Neural cell (in vitro differentiated cells): Measurements from ENCODE around the gene PEAK1. TPM values are rescaled to one million over a fixed set of nuclear protein-coding genes. Genes with fewer than 3 reads are reported as not detected.

Experiments used
- H2AFZ ChIP-seq: fragments of 200-600, 300-800 bp; sonication (generic), shearing (Covaris generic); 2 replicates; pipeline ENCODE4 v1.6.0; 2014; ENCODE audit warnings: low read depth, mild to moderate bottlenecking, antibody characterized with exemption, low read length, moderate library complexity
- H3F3A ChIP-seq: fragments of 200-600 bp; shearing (Covaris generic); 2 replicates; pipeline ENCODE4 v1.6.1; 2016; ENCODE audit warnings: mild to moderate bottlenecking, moderate library complexity, mixed read lengths, antibody characterized with exemption, low read length; ENCODE audit not compliant: insufficient read depth, poor library complexity, severe bottlenecking
- H3K27ac ChIP-seq: fragments of 200-600, 300-800 bp; sonication (generic), shearing (Covaris generic); 2 replicates; pipeline ENCODE4 v1.5.1; 2014; ENCODE audit warnings: mild to moderate bottlenecking, low read length, moderate library complexity
- H3K27me3 ChIP-seq: fragments of 300-800, 200-600 bp; sonication (generic), shearing (Covaris generic); 2 replicates; pipeline ENCODE4 v1.6.0; 2014; ENCODE audit warnings: mild to moderate bottlenecking, low read depth, low read length, moderate library complexity; ENCODE audit not compliant: insufficient read depth
- H3K36me3 ChIP-seq: fragments of 300-800, 200-600 bp; sonication (generic), shearing (Covaris generic); 2 replicates; pipeline ENCODE4 v1.5.1; 2014; ENCODE audit warnings: mild to moderate bottlenecking, antibody characterized with exemption, low read length, moderate library complexity; ENCODE audit not compliant: insufficient read depth
- H3K4me2 ChIP-seq: fragments of 300-800, 200-600 bp; sonication (generic), shearing (Covaris generic); 2 replicates; pipeline ENCODE4 v1.6.0; 2014; ENCODE audit warnings: mild to moderate bottlenecking, low read length
- H3K4me3 ChIP-seq: fragments of 300-800, 200-600 bp; sonication (generic), shearing (Covaris generic); 2 replicates; pipeline ENCODE4 v1.5.1; 2014; ENCODE audit warnings: mild to moderate bottlenecking, low read length, moderate library complexity
- H3K79me2 ChIP-seq: fragments of 200-600 bp; shearing (Covaris generic); replicated peaks from 2 replicates; pipeline ENCODE4 v1.6.0; 2014; ENCODE audit warnings: mild to moderate bottlenecking, low read length, moderate library complexity; ENCODE audit not compliant: insufficient read depth
- H3K9ac ChIP-seq: fragments of 300-800, 200-600 bp; sonication (generic), shearing (Covaris generic); 2 replicates; pipeline ENCODE4 v1.6.1; 2016; ENCODE audit warnings: mild to moderate bottlenecking, low read length, mixed read lengths
- H3K9me2 ChIP-seq: fragments of 200-600 bp; shearing (Covaris generic); 2 replicates; pipeline ENCODE4 v1.6.1; 2016; ENCODE audit warnings: mild to moderate bottlenecking, low read length, mixed read lengths; ENCODE audit not compliant: insufficient read depth
- H3K9me3 ChIP-seq: fragments of 200-600, 300-800 bp; sonication (generic), shearing (Covaris generic); 2 replicates; pipeline ENCODE4 v1.6.1; 2016; ENCODE audit warnings: mild to moderate bottlenecking, mixed run types, low read length, moderate library complexity, mixed read lengths
- H4K20me1 ChIP-seq: fragments of 200-600 bp; shearing (Covaris generic); 2 replicates; pipeline ENCODE4 v1.6.1; 2016; ENCODE audit warnings: mild to moderate bottlenecking, mixed run types; ENCODE audit not compliant: insufficient read depth
- CTCF ChIP-seq: fragments of 450-650 bp; IDR thresholded peaks from 2 replicates; pipeline ENCODE4 v1.5.1; 2014; ENCODE audit warnings: antibody characterized with exemption, mild to moderate bottlenecking, moderate library complexity; ENCODE audit not compliant: poor library complexity, severe bottlenecking
- EP300 ChIP-seq: fragments of 450-650 bp; conservative IDR thresholded peaks from 2 replicates; pipeline ENCODE4 v1.6.1; 2014; ENCODE audit warnings: antibody characterized with exemption, mild to moderate bottlenecking, moderate library complexity; ENCODE audit not compliant: poor library complexity, severe bottlenecking
- EZH2 ChIP-seq: fragments of 200-600, 300-800 bp; shearing (Covaris generic), sonication (generic); IDR thresholded peaks from 2 replicates; pipeline ENCODE4 v1.6.1; 2014; ENCODE audit warnings: antibody characterized with exemption, low read length, borderline replicate concordance, mild to moderate bottlenecking; ENCODE audit not compliant: insufficient read depth, poor library complexity, severe bottlenecking
- MXI1 ChIP-seq: fragments of 450-650 bp; conservative IDR thresholded peaks from 2 replicates; pipeline ENCODE4 v1.6.1; 2014; ENCODE audit warnings: antibody characterized with exemption, mild to moderate bottlenecking; ENCODE audit not compliant: poor library complexity, severe bottlenecking
- POLR2AphosphoS5 ChIP-seq: IDR thresholded peaks from 2 replicates; pipeline ENCODE4 v1.6.1; 2012
- RAD21 ChIP-seq: fragments of 450-650 bp; conservative IDR thresholded peaks from 2 replicates; pipeline ENCODE4 v1.6.1; 2014; ENCODE audit warnings: antibody characterized with exemption, mild to moderate bottlenecking, moderate library complexity
- REST ChIP-seq: IDR thresholded peaks from 2 replicates; pipeline ENCODE4 v1.6.1; 2012; ENCODE audit warnings: borderline replicate concordance
- SMC3 ChIP-seq: fragments of 450-650 bp; conservative IDR thresholded peaks from 2 replicates; pipeline ENCODE4 v1.6.1; 2014; ENCODE audit warnings: antibody characterized with exemption, mild to moderate bottlenecking, moderate library complexity; ENCODE audit not compliant: poor library complexity
- TAF1 ChIP-seq: IDR thresholded peaks from 2 replicates; pipeline ENCODE4 v1.6.1; 2012; ENCODE audit warnings: low read depth
- polyA plus RNA-seq: library from polyadenylated mRNA; depleted of rRNA; stranded (reverse); fragments of >200 nt; gene quantifications from 2 replicates; pipeline ENCODE4 v1.2.3, GENCODE V29; 2014

Gene PEAK1
- polyA plus RNA-seq, 1 donor from 2014 or later = 5.8 TPM

- peaks cover 22% of the 10 kb centered on the region for H3K79me2 ChIP-seq
Observed at GRCh38 chr15:77446840-77447390, 27.0 kb upstream of the PEAK1 start.

GRCh38 chr15:77440378-77440999, 20.6 kb upstream of the PEAK1 start:
- H3K4me3 ChIP-seq = no peak overlapping the region
- no peaks in the 10 kb centered on the region for H3K27me3 ChIP-seq
- H3K27ac ChIP-seq = no peak overlapping the region
- no peak overlapping the region for H2AFZ ChIP-seq
- no peak overlapping the region for H3K4me2 ChIP-seq
- H3K79me2 ChIP-seq = peaks cover 19% of the 10 kb centered on the region
- TF ChIP-seq MXI1 (no peak), RAD21 (no peak), REST (no peak), SMC3 (no peak), EZH2 (no peak)
- no peaks in the 10 kb centered on the region for H3K9me2 ChIP-seq
- H3K36me3 ChIP-seq = no peaks in the 10 kb centered on the region
- no peaks in the 10 kb centered on the region for H4K20me1 ChIP-seq
- no peaks in the 10 kb centered on the region for H3K9me3 ChIP-seq
- H3F3A ChIP-seq = no peaks in the 10 kb centered on the region
- no peak overlapping the region for H3K9ac ChIP-seq

More at GRCh38 chr15:77446840-77447390, 27.0 kb upstream of the PEAK1 start:
- Histone ChIP-seq H2AFZ (no peak overlapping the region), H3K27me3 (no peaks in the 10 kb centered on the region), H3K4me2 (no peak overlapping the region), H3K27ac (no peak overlapping the region), H3K36me3 (no peaks in the 10 kb centered on the region), H3K4me3 (no peak overlapping the region), H3F3A (no peaks in the 10 kb centered on the region), H3K9me2 (no peaks in the 10 kb centered on the region), H3K9me3 (no peaks in the 10 kb centered on the region), H4K20me1 (no peaks in the 10 kb centered on the region), H3K9ac (no peak overlapping the region)
- TF ChIP-seq EP300 (no peak), REST (no peak), POLR2AphosphoS5 (no peak), SMC3 (no peak), RAD21 (no peak), MXI1 (no peak), TAF1 (no peak), EZH2 (no peak), CTCF (no peak)
